Transverse colon (tissue), 3 donors: ENCODE measurements around the gene TTC16.

Experiments
- CTCF ChIP-seq, 5 experiments: fragments of 200-600 bp in 3 of 5; fragments of 450-650 bp in 2 of 5; sonication (generic) in 3 of 5; IDR thresholded peaks; 1 replicate in 2 of 5; 2 replicates in 3 of 5; pipeline ENCODE4 v1.5.1; 2016 to 2017; ENCODE audit warnings: antibody characterized with exemption in 5 of 5, inconsistent platforms in 3 of 5, mild to moderate bottlenecking in 2 of 5, moderate library complexity in 1 of 5
- EP300 ChIP-seq: sonication (generic); formaldehyde crosslinking; IDR thresholded peaks from one replicate; pipeline ENCODE4 v1.6.1; 2017; ENCODE audit warnings: antibody characterized with exemption, low read depth

DNA sequence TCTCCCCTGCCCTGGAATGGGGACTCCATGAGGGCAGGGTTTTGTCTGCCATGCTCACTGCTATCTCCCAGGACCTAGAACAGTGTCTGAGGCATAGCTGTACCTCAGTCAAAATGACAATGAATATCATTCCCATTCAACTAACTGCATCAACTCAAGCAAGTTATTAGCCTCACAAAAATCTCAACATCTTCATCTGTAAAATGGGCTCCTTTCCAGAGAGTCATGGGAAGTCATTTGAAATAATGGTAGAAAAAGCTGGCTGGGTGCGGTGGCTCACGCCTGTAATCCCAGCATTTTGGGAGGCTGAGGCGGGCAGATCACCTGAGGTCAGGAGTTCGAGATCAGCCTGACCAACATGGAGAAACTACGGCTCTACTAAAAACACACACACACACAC, 53.2 kb downstream of the TTC16 start:
- TF ChIP-seq EP300 (no peak), CTCF (IDR thresholded peaks at IDR 0.05) (no peak)
